CD4-positive, alpha-beta T cell treated with Interleukin-12 subunit alpha and Interleukin-12 subunit beta, for 1 hour (primary cell): ENCODE measurements around the gene TRIM16.
"Not testable (repeated sequence)": the region's sequence is repeated elsewhere in the genome, so short reads cannot be mapped to it uniquely, and the experiment has no call there.

Source experiments
- DNase-seq: peaks from one replicate; pipeline ENCODE4 v3.0.0-alpha.2; 2020

Gene TRIM16

GRCh38 chr17:15613111-15613510 lies 71.0 kb downstream of the TRIM16 start:
- DNase-seq, result not testable (repeated sequence)

- not testable (repeated sequence) for DNase-seq
Observed at GRCh38 chr17:15592960-15593359, 91.2 kb downstream of the TRIM16 start.

- not testable (repeated sequence) for DNase-seq
Observed at GRCh38 chr17:15591986-15592385, 92.1 kb downstream of the TRIM16 start.

GRCh38 chr17:15590844-15591243 lies 93.3 kb downstream of the TRIM16 start:
- DNase-seq, result not testable (repeated sequence)

GRCh38 chr17:15589544-15590536 lies 94.3 kb downstream of the TRIM16 start:
- peak; percentile 24 for DNase-seq

GRCh38 chr17:15588017-15588416 lies 96.1 kb downstream of the TRIM16 start:
- DNase-seq, result not testable (repeated sequence)

GRCh38 chr17:15583313-15583712 lies 100.8 kb downstream of the TRIM16 start:
- not testable (repeated sequence) for DNase-seq

- not testable (repeated sequence) for DNase-seq
Observed at GRCh38 chr17:15581462-15581861, 102.6 kb downstream of the TRIM16 start.
